NCI-H524 (cell line): Measurements from ENCODE around the gene SLC41A3.
A peak's percentile ranks its signal among the peaks of the same experiment; 100 is the strongest.
"Not testable (repeated sequence)": the region's sequence is repeated elsewhere in the genome, so short reads cannot be mapped to it uniquely, and the experiment has no call there.

ENCODE experiments used
- DNase-seq, 2 experiments: peaks; one replicate each; lab custom pipeline; 2025; lab: John Stamatoyannopoulos, UW

SLC41A3 gene

DNA sequence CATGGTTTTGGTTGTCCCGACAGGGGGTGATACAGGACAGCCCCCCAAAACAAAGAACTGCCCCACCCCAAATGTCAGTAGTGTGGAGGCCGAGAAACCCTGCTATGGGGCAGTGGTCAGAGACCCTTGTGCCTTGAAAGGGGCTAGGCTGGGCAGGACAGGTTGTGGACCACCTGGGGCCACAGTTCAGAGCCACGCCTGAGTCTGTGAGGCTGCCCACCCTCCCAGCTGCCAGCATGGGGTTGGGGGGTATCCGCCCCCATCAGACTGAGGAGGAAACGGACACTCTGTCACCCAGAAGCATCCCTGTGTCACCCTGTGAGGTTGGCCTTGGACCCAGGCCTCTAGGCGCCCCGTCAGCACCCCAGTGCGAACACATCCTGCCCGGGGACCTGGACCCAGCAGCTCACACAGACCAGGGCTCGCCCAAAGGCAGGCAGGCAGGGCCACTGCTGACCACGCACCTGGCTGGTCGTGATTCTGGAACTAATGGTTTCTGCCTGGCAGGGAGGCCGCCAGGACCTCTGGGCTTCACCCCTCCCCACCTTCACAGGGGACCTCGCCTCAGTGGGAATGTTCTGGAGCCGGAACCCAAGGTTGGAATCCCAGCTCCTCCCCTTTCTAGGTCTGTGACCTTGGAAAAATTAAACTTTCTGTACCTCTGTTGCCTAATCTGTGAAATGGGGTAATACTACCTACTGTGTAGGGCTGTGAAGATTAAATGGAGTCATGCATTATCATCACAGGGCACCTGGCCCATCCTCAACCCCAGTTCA is 1.4 kb downstream of the SLC41A3 start:
- DNase-seq = no peak

DNA sequence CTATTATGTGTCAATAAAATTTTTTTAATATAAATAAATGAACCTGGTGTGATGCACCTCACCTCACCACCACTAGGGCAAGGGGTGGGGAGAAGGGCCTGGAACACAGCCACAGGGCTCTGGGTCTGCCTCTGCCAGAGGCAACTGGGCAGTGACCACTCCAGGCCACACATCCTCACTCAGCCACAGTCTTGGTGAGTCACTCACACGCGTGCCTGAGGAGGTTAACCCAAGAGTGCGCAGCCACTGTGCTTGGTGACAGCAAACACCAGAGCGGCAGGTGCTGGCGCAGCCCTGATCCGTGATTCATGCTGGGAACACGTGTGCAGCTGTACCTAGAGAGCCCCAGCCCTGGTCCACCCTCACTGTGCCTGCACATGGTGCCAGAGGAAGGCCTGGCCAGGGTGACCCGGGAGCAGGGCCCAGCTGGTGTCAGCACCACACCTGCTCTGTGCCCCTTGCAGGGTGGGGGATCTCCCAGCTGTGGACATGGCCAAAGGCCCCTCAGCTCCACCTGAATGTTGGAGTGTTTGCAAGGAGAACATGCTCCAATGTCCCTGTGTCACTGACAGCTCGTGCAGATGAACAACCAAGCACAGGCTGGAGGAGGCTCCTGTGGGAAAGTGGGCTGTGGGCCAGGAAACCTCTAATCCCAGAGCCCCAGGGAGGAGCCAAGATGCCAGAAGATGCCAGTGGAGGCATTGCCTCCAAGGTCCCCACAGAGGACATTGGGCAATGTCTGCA is 2.1 kb downstream of the SLC41A3 start:
- DNase-seq = peak in 1 of 2 experiments; percentile 26

DNA sequence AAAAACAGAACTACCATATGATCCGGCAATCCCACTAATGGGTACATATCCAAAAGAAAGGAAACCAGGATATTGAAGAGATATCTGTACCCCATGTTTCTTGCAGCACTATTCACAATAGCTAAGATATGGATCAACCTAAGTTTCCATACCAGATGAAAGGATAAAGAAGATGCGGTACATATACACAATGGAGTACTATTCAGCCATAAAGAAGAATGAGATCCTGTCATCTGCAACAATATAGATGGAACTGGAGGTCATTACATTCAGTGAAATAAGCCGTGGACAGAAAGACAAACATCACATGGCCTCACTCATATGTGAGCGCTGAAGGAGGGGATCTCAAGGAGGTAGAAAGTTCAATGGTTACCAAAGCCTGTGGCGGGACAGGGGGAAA is 3.0 kb downstream of the SLC41A3 start:
- DNase-seq = no peak

DNA sequence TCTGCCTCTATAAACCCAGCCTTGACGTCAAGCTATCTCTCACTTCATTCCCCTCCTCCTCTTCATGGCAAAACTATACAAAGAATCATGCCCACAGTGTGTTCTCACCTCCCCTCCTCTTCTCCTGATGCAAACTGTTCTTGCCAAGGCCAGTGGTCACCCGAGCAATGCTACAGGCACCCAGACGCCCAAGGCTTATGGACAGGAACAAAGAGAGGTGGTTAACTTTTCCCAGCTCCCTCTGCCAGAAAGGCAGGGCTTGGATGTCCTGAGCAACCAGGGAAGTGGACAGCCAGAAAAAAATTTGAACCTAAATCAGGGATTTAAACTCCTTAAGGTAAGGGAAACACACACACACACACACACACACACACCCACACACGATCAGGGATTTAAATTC is 5.1 kb downstream of the SLC41A3 start:
- DNase-seq = no peak

DNA sequence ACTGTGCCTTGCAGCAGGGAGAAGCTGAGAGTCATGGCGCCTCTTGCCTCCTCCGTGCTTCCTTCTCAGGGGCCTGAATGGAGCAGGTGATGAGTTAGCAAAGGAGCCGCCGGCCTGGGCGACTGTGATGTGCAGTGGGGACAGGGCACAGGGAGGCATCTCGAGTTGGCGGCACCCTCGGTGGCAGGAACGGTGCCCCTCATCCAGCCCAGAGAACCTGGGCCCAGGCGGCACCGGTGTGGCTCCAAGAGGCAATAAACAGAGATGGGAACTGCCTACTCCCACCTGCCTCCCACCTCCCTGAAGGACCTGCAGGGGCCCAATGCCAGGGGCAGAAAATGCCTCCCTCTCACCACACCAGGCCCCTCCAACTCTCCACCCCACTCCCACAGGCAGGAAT is 6.2 kb downstream of the SLC41A3 start:
- no peak for DNase-seq

DNA sequence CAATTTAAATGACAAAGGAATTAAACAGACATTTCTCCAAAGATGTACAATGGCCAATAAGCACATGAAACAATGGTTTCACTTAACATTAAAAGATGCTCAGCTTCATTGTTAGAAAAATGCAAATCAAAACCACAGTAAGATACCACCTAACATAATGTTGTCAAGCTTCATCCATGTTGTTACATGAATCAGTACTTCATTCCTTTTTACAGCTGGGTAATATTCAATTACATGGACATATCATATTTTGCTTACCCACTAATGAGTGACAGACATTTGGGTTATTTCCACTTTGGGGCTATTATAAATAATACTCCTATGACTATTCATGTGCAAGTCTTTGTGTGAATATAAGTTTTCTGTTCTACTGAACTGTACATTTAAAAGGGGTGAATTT is 7.8 kb downstream of the SLC41A3 start:
- no peak for DNase-seq

DNA sequence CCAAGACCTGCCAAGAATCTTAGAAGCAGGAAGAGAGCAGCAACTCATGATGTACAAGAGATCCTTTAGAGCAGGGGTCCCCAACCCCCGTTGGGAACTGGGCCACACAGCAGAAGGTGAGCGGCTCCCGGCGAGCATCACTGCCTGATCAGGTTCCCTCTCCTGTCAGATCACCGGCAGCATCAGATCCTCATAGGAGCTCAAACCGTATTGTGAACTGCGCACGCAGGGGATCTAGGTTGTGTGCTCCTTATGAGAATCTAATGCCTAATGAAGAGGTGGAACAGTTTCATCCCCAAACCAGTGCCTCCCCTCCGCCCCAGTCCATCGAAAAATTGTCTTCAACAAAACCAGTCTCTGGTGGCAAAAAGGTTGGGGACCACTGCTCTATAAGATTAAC is 13.8 kb downstream of the SLC41A3 start:
- DNase-seq = no peak

DNA sequence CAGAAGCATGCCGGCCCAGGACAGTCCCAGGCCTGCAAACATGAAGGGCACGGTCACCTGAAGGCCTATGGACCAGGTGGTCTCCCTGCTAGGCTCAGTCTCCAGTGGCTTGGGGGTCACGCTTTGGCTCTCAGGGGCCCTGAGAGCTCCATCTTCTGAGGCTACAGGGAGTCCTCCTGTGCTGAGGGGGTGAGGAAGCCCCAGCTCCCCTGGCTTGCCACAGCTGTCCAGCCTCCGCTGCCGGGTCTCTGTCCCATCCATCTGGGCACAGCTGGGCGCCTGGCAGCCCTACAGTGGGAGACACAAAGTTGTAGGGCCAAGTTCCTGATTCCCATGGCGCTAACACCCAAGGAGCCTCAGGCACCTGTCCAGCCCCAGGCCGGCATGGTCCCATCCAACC is 16.0 kb downstream of the SLC41A3 start:
- DNase-seq = no peak

DNA sequence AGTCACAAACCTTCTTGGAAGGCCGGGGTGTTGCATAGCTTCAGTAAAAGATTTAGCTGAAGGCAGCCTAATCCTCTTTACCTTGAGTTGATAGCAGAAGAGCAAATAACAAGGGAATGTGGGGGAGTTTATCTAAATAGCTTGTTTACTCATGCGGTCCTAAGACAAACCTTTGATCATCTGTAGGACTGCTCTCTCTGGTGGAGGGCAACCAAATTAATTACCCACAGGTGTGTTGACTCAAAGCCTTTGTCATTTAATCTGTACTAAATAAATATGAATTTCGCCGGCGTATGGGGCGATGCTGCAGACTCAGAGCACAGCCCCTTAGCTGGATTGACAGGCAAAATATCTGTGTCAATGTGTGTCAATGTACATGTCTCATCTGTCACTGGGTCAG is 17.2 kb downstream of the SLC41A3 start:
- DNase-seq = not testable (repeated sequence)

DNA sequence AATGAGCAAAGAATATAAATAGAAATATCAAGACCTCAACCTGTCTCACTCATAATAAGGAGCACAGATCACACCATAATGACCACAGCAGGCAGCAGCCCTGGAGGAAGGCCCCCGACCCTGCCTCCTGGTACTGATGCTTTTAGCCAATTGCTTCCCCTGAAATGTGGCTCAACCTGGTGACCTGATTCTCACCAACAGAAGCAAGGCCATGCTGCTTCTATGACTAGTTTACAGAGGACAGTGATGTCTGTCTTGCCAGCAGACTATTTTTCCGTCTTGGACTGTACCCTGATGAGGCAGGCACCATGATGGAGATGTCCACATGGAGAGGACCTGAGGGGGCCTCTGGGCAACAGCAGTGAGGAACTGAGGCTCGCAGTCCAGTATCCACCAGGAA is 18.0 kb downstream of the SLC41A3 start:
- DNase-seq = no peak

DNA sequence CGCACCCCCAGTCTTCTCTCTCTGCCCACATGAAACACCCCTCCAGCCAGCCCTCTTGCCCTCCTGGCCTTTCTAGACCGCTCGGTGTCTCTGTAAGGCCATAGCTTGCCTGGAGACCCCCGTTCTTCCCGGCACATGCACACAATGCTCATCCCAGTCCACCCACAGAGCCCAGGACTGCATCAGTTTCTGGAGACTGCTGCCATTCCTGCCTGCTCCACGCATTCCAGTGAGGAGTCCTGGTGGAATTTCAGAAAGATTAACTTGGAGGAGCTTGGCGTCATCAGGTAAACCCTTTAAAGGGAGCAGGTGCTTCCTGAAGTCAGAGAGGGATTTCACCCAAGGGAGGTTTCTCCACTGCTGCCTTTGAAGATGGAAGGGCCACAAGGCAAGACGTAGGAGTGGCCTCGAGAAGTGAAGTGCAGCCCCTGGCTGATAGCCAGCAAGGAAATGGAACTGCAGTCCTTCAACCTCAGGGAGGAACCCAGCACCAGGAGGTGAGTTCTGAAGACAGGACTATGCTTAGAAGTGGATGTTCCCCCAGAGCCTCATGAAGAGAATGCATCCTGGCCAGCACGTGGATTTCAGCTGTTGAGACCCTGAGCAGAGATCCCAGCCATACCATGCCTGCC is 19.2 kb downstream of the SLC41A3 start:
- peak in 1 of 2 experiments; percentile 31 for DNase-seq

DNA sequence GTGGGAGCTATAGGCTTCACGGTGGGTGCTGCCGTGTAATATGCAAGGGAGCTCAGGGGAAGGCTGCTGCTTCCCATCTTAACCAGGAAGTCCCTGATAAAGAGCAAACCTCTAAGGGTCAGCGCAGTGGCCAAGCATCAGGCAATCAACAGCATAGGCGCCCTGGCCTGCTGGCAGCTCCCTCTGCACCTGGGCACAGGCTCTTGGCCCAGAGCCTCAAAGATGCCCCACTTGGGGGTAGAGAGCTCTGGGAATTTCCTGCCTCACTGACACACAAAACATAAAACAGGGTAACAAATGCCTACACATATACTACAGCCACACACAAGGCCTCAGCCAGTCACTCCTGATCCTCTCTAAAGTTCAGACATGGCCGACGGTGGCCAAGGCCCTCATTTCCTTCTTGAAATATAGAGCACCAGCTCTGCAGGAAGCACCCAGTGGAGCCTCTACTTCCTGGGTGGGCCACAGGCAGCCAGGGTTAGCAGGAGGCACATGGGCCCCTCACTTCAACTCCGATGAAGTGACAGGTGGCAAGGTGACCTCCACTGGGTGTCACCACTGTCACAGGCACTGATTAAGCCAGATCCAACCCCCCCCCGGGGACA is 20.5 kb downstream of the SLC41A3 start:
- no peak for DNase-seq

DNA sequence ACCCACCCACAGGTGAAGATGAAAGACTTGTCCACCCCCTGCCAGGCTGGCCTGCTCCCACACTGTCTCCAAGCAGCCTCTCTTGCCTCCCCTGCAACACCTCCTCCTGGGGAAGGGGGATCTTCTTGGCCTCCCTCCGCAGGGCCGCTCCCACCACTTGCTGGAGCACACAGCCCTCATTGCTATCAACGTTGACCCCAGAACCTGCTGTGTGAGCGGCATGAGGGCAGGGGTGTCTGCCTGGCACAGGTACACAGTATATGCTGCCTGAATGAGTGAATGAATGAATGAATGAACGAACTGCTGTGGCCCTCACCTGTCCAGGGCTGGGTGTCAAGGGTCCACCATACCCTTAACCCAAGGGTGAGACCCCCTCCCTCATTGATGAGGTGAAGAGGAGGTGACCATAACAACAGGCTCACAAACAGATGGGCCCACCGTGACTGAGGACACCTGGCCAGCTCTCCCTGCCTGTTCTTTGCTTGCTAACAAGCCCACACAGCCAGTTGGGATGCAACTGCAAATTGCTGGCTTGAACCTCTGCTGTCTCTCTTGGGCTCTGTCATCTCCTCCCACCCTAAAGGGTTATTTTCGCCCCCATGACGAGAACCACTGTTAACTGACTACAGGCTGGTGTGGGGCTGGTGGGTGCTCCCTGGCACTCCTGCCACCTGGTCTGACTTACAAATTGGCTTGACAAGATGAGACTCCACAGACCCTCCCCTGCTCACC is 22.5 kb downstream of the SLC41A3 start:
- DNase-seq = no peak

DNA sequence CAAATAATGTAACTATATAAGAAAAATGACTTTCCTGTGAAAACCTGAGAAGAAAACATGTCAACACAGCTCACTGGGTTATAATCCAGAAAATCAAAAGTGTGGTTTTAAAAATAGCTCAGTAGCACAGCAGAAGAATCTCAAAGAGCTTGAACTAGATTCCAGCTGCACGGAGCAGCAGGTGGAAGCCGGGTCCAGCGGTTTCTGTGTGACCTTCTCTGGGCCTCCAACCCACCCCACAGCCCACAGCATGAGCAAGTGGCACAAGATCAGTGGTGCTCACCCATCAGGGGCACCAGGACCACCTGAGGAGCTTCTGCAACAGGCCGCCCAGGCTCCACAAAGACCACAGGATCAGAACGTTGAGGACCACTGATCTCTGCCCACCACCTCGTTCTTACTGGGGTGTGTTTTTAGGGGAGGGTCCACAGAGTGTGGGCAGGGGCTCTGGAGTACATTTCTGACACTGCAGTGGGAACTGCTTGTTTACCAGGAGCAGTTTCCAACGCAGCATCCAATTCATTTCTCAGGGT is 23.2 kb downstream of the SLC41A3 start:
- no peak for DNase-seq

DNA sequence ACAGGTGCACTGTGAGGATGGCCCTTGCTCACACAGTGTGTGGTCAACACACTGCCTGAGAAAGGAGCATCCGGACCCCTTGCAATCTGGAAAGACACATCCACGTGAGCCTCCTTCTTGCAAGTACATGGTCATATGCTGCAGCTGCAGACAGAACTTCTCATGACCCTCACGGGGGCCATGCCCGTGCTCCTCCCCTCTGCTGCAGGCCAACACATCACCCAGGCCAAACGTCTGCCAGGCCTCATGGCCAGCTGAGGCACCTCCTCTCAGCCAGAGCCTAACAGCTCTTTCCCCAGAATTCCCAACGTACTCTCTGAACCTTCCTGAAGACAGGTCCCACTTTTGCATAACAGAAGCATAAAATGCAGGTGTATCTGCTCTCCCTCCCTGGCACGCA is 25.3 kb downstream of the SLC41A3 start:
- DNase-seq = no peak

DNA sequence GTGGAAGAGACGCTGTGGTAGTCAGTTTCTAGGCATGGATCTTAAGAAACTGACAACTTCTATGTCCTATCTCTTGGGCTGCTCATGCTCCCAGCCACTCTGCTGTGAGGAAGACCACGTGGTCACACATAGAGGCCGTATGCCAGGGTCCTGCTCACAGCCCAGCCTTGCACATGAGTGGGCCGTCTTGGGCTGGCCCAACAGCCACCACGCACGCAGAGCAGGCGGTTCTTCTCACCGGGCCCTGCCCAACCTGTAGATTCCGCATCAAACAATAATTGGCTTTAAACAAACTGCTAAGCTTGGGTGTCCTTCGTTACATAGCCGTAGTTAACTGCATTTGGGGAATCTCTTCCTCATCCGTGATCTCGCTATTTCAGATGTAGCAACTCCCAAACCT is 26.0 kb downstream of the SLC41A3 start:
- DNase-seq = no peak

DNA sequence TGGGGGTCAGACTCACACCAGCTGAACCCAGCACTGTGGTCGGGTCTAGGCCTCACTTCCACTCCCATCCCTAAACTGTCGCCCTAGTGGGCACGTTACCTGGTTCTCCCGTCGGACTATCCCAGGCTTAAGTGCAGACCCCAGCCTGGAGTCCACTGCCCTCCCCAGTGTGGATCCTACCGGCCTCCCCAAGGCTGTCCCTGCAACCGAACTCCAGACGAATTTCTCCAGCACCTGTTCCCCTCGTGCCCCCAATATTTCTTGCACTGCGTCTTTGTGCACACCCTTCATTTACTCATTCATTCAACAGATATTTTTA is 26.5 kb downstream of the SLC41A3 start:
- DNase-seq = no peak

DNA sequence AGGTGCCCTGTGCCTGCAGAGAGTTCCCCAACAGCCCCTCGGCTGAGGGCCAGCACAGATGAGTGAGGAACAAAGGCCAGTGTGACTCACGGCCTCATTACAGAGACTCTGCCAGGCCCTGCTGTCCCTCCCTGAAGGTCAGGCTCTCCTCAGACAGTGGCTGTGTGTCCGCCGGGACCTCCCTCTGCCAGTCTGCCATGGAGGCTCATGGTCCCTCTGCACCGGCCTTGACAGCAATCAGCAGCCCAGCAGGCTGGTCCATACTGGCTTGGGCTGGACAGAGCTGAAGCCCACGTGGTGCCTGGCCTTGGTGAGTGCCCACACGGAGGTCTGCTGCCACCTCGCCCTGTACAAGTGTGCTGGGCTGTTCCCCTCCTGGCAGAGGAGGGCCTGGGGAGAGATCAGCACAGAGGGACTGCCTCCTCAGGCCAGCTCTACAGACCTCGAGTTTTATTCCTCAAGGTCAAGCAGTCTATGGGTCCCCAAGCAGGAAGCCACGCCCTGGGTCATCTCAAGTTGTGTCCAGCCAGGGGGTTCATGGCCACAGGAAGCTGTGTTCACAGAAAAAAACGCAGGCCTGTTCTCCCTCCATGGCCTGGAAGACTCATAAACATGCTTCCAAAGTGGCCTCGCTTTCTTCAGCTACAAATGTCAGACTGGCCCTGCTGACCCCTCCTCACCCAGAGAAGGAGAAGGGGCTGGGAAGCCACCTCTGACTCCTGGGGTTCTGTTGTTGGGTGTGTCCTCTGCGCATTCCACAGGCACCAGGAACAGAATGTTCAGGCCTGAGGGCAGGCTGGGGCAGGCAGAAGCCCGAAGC is 27.0 kb downstream of the SLC41A3 start:
- no peak for DNase-seq

DNA sequence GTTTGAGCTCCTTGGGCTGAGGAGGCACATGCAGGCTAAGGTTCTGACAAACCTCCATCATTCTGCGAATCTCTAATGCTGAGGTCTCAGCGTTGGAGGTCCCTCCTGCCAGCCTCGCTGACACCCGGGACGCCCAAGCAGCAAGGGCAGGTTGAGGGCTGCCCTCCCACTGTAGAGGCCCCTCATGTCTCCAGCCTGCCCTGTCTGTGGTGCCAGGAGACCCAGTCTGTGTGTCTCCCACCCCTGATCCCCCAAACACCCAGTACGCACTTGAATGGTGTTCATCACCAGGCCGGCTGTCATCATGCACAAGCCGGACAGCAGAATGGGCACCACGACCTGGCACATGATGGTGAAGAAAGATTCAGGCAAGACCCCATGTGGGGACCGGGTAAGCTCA is 27.8 kb downstream of the SLC41A3 start:
- no peak for DNase-seq

DNA sequence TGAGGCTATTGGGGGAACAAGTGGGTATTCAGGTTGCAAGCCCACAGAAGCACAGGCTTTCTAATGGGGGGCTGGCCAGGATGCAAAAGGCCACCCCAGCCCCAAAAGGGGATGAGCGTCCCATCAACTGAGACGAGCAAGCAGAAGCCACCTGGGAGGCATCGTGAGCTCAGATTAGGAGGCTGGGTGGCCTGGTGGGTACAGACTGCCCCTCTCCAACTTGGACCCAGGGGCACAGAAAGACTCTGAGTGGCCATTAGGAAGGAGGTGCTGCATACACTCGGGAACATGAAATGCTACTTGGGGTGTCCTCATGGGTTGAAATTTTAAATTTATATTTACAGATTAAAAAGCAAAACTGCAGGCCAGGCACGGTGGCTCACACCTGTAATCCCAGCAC is 29.1 kb downstream of the SLC41A3 start:
- DNase-seq = no peak

DNA sequence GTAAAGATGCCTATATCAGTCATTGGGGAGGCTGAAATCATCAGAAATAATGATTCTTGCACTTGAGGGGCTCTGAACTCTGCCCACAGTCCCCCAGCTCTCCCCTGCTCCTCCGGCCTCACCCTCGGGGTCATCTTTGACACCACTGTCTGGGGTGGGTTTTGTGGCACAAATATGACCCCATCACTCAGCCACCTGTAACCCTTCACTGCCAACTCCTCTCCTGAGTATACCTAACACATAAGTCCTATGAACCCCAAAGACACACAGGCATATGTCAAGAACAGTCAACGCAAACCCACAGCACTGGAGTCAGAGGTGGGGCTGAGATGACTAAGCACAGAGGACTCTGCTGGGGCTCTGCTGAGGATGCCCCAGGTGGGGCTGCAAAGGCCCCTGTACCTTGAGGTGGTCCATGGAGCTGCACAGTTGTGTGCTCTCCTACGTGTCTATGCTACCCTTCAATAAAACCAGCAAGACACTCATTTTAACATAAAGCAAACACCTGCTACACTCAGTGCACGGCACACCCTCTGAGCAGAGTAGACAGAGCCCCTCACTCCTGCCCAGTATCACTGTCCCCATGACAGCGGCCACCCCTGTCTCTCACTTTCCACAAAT is 29.9 kb downstream of the SLC41A3 start:
- no peak for DNase-seq
